ENCODE results near the gene EXOC6.

Gene EXOC6

GRCh38 chr10:92834986-92835385 is 13.3 kb upstream of the EXOC6 start:
- DNase-seq, result no peak

GRCh38 chr10:92837456-92837855 is 10.9 kb upstream of the EXOC6 start:
- DNase-seq, result no peak

- peak in 3 of 5 donors; percentile 13 to 35 (median 14) for DNase-seq
Measured at GRCh38 chr10:92839191-92840085, 8.9 kb upstream of the EXOC6 start.

GRCh38 chr10:92844746-92845145 is 3.6 kb upstream of the EXOC6 start:
- no peak for DNase-seq

GRCh38 chr10:92845921-92846320 is 2.4 kb upstream of the EXOC6 start:
- no peak for DNase-seq

- no peak for DNase-seq
Measured at GRCh38 chr10:92846344-92846743, 2.0 kb upstream of the EXOC6 start.

- no peak for DNase-seq
Measured at GRCh38 chr10:92846854-92847201, 1.5 kb upstream of the EXOC6 start.

- DNase-seq, result no peak
Measured at GRCh38 chr10:92847202-92847864, 987 bp upstream of the EXOC6 start.

GRCh38 chr10:92848037-92848440 is 281 bp upstream of the EXOC6 start:
- DNase-seq, result no peak

GRCh38 chr10:92849234-92849525 is 860 bp downstream of the EXOC6 start:
- DNase-seq, result no peak

GRCh38 chr10:92849576-92850090 is 1.3 kb downstream of the EXOC6 start:
- DNase-seq, result no peak

GRCh38 chr10:92850185-92850584 is 1.9 kb downstream of the EXOC6 start:
- DNase-seq, result no peak

GRCh38 chr10:92851003-92851402 is 2.7 kb downstream of the EXOC6 start:
- DNase-seq, result no peak

GRCh38 chr10:92855560-92855959 is 7.2 kb downstream of the EXOC6 start:
- no peak for DNase-seq

- no peak for DNase-seq
Measured at GRCh38 chr10:92857904-92858514, 9.7 kb downstream of the EXOC6 start.

- no peak for DNase-seq
Measured at GRCh38 chr10:92867235-92867634, 18.9 kb downstream of the EXOC6 start.

GRCh38 chr10:92868036-92868435 is 19.7 kb downstream of the EXOC6 start:
- DNase-seq, result no peak

GRCh38 chr10:92868557-92868956 is 20.2 kb downstream of the EXOC6 start:
- no peak for DNase-seq

GRCh38 chr10:92873029-92873428 is 24.7 kb downstream of the EXOC6 start:
- no peak for DNase-seq

GRCh38 chr10:92876509-92877036 is 28.3 kb downstream of the EXOC6 start:
- DNase-seq, result no peak

- DNase-seq, result peak in 1 of 5 donors; percentile 20
Measured at GRCh38 chr10:92880233-92880861, 32.0 kb downstream of the EXOC6 start.

- DNase-seq, result no peak
Measured at GRCh38 chr10:92880917-92881316, 32.6 kb downstream of the EXOC6 start.

- no peak for DNase-seq
Measured at GRCh38 chr10:92886334-92886961, 38.1 kb downstream of the EXOC6 start.

Measured in T-helper 1 cell (primary cell).